ENCODE results near the gene CHDH.
A peak's percentile ranks its signal among the peaks of the same experiment; 100 is the strongest.

CHDH gene

GRCh38 chr3:53846134-53846850, at the start of gene CHDH, which contains the start of gene IL17RB:
Gene CHDH (minus strand): TSS chr3:53846419. CDS start chr3:53824008, 22,411 bp downstream.
Gene IL17RB (plus strand): TSS chr3:53846568. CDS start chr3:53846589, 21 bp downstream.
- TF ChIP-seq CTCF (conservative IDR thresholded peaks at IDR 0.05; ENCODE audit: low read depth, low read length) = no peak
- H3K4me3 ChIP-seq (ENCODE audit: low read depth, low read length) = peak within 1 kb of the TSS; percentile 56
- no peak for DNase-seq (ENCODE audit: low read depth)

GRCh38 chr3:53892286-53892637, 46.0 kb upstream of the CHDH start:
- H3K4me3 ChIP-seq (ENCODE audit: low read depth, low read length) = peak overlapping the region; percentile 90
- DNase-seq (ENCODE audit: low read depth) = no peak
- TF ChIP-seq CTCF (conservative IDR thresholded peaks at IDR 0.05; ENCODE audit: low read depth, low read length) = no peak

- no peak for TF ChIP-seq CTCF (conservative IDR thresholded peaks at IDR 0.05; ENCODE audit: low read depth, low read length)
- H3K4me3 ChIP-seq (ENCODE audit: low read depth, low read length) = peak within 1 kb of the TSS; percentile 90
- peak; percentile 100 for DNase-seq (ENCODE audit: low read depth)
Observed at GRCh38 chr3:53891497-53892285, 45.5 kb upstream of the CHDH start, which contains the start of gene SELENOK. Gene SELENOK (minus strand): TSS chr3:53891859.

- peak; percentile 46 for DNase-seq (ENCODE audit: low read depth)
- no peak for TF ChIP-seq CTCF (conservative IDR thresholded peaks at IDR 0.05; ENCODE audit: low read depth, low read length)
Observed at GRCh38 chr3:53890726-53891475, 44.7 kb upstream of the CHDH start.

GRCh38 chr3:53888232-53888631, 42.0 kb upstream of the CHDH start:
- H3K4me3 ChIP-seq (ENCODE audit: low read depth, low read length) = no peak overlapping the region
- no peak for TF ChIP-seq CTCF (conservative IDR thresholded peaks at IDR 0.05; ENCODE audit: low read depth, low read length)
- no peak for DNase-seq (ENCODE audit: low read depth)

More at GRCh38 chr3:53890726-53891475, 44.7 kb upstream of the CHDH start:
- H3K4me3 ChIP-seq (ENCODE audit: low read depth, low read length) = peak overlapping the region; percentile 90

DNA sequence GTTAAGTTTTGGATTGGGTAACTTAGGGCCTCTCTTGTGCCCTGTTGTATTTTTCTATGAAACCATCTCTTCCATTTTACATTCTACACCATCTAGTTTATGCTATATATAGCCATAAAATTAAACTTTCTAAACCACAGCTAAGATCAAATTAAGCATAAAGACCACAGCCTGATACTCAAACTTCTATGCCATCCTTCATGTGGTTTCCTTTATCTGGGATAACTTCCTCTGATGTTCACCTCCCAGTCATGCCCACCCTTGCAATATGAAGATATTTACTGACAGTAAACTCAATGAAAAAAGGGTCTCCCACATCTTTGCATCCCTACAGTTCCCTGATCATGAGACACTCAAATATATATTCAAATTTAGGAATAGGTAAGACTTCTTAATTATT, 41.2 kb upstream of the CHDH start:
- DNase-seq (ENCODE audit: low read depth) = no peak
- H3K4me3 ChIP-seq (ENCODE audit: low read depth, low read length) = no peak overlapping the region
- no peak for TF ChIP-seq CTCF (conservative IDR thresholded peaks at IDR 0.05; ENCODE audit: low read depth, low read length)

Data from choroid plexus epithelial cell (primary cell).